K562 (cell line): ENCODE data around the gene EMID1. TPM values are rescaled to one million over a fixed set of nuclear protein-coding genes. Genes with fewer than 3 reads are reported as not detected.

Source experiments
- JUND ChIP-seq, 2 experiments: IDR thresholded peaks; 2 replicates in 1 of 2; 3 replicates in 1 of 2; pipeline ENCODE4 v1.6.1; 2011; ENCODE audit warnings: borderline replicate concordance in 2 of 2, low read depth in 2 of 2, low read length in 2 of 2, improper control_type of control experiment in 1 of 2, missing biosample characterization in 1 of 2, missing genetic modification characterization in 1 of 2, missing genetic modification reagents in 1 of 2
- KAT8 ChIP-seq: fragments of 450-650 bp; IDR thresholded peaks from 2 replicates; pipeline ENCODE4 v1.6.1; 2016; ENCODE audit warnings: low read depth, mild to moderate bottlenecking
- SETDB1 ChIP-seq: IDR thresholded peaks from one replicate; pipeline ENCODE4 v1.6.1; 2012; ENCODE audit warnings: low read length, control low read depth, inconsistent platforms
- TEAD1 ChIP-seq, 2 experiments: fragments of 450-650 bp in 1 of 2; sonication (generic) in 1 of 2; formaldehyde crosslinking; IDR thresholded peaks; 2 replicates each; pipeline versions ENCODE4 v1.4.0 to v1.8.0; 2020 to 2022; ENCODE audit warnings: mild to moderate bottlenecking in 2 of 2, missing genetic modification reagents in 1 of 2
- polyA plus RNA-seq, 8 experiments: library from polyadenylated mRNA; depleted of rRNA in 4 of 8; stranded (reverse) in 5 of 8; unstranded in 3 of 8; fragments of >200 nt; fragmentation: Nextera tagmentation in 2 of 8; fragmentation: Illumina TruSeq in 1 of 8; extraction: Ambion mirVana in 2 of 8; extraction: Trizol in 1 of 8; gene quantifications; 2 replicates each; pipeline versions ENCODE4 v1.2.1 to v1.2.3, GENCODE V29; 2011 to 2014; ENCODE audit warnings: inconsistent platforms in 1 of 8, missing spikeins in 1 of 8
- total RNA-seq, 7 experiments: library from RNA; depleted of rRNA in 6 of 7; stranded (reverse); fragments of >200 nt in 6 of 7; fragmentation: Illumina TruSeq in 2 of 7; extraction: Trizol in 2 of 7; gene quantifications; 2 replicates each; pipeline versions ENCODE4 v1.2.1 to v1.2.3, GENCODE V29; 2011 to 2021; ENCODE audit warnings: low replicate concordance in 1 of 7
- TF ChIP-seq, protein P1 (sequence below): fragments of 450-650 bp; IDR thresholded peaks from 2 replicates; pipeline ENCODE4 v1.6.1; 2016; ENCODE audit warnings: mild to moderate bottlenecking
- TF ChIP-seq, protein P2 (sequence below): fragments of 250-450 bp; sonication (Bioruptor Pico); IDR thresholded peaks from 2 replicates; pipeline ENCODE4 v1.4.0; 2020; ENCODE audit warnings: mild to moderate bottlenecking, moderate library complexity
- TF ChIP-seq, protein P3 (sequence below): sonication (generic); formaldehyde crosslinking; IDR thresholded peaks from 2 replicates; pipeline ENCODE4 v1.8.1; 2022; ENCODE audit warnings: missing genetic modification reagents

EMID1 gene
- total and polyA plus RNA-seq, 9 of the 15 experiments (the other 6 are each of a cell fraction or from before 2014, with no cell fraction given) = 0.15 to 7.2 (median 2.7) TPM

DNA sequence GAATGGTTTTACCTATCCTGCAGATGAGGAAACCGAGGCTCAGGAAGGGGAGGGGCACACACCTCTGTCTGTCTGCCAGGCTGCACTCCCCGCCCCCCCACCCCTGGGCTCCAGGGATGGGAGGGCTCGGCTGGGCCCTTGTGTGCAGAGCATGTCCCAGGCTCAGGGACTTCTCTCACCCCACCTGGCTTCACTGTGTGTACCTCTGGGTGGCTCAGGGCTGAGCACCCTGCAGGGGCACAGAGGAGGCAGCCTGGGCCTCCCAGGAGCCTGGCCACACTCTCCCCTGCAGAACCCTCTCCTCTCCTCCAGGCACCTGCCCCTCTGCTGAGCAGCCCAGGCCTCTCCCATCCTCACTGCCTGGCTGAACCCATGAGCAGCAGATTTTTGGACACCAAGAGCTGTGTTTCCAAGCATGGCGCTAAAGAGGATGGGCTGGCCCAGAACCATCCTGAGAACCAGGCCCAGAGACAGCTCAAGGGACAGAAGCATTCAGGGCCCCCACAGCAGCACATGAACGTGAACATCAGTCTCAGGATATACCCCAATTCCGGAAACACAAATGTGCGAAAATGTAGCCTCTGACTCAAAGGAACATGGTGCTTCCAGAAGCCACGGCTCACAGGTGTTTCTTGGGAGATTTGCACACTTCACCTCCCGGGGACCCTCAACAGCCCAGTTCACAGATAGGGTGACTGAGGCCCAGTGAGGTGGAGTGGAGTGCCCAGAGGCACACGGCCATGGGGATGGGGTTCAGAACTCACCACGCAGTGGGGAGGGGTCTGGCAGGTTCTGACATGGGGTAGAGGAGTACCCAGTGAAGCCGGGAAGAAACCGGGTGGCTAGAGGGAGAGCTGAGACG, 10.5 kb downstream of the EMID1 start (continued):
- TF ChIP-seq, protein P1, sequence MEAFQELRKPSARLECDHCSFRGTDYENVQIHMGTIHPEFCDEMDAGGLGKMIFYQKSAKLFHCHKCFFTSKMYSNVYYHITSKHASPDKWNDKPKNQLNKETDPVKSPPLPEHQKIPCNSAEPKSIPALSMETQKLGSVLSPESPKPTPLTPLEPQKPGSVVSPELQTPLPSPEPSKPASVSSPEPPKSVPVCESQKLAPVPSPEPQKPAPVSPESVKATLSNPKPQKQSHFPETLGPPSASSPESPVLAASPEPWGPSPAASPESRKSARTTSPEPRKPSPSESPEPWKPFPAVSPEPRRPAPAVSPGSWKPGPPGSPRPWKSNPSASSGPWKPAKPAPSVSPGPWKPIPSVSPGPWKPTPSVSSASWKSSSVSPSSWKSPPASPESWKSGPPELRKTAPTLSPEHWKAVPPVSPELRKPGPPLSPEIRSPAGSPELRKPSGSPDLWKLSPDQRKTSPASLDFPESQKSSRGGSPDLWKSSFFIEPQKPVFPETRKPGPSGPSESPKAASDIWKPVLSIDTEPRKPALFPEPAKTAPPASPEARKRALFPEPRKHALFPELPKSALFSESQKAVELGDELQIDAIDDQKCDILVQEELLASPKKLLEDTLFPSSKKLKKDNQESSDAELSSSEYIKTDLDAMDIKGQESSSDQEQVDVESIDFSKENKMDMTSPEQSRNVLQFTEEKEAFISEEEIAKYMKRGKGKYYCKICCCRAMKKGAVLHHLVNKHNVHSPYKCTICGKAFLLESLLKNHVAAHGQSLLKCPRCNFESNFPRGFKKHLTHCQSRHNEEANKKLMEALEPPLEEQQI = no peak
- TF ChIP-seq, protein P2, sequence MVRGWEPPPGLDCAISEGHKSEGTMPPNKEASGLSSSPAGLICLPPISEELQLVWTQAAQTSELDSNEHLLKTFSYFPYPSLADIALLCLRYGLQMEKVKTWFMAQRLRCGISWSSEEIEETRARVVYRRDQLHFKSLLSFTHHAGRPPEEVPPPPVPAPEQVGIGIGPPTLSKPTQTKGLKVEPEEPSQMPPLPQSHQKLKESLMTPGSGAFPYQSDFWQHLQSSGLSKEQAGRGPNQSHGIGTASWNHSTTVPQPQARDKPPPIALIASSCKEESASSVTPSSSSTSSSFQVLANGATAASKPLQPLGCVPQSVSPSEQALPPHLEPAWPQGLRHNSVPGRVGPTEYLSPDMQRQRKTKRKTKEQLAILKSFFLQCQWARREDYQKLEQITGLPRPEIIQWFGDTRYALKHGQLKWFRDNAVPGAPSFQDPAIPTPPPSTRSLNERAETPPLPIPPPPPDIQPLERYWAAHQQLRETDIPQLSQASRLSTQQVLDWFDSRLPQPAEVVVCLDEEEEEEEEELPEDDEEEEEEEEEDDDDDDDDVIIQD (CRISPR knock-in tag) = no peak
- no peak for TF ChIP-seq TEAD1 (CRISPR knock-in tag; IDR thresholded peaks at IDR 0.05)
- no peak for TF ChIP-seq JUND (IDR thresholded peaks at IDR 0.05; ENCODE audit: borderline replicate concordance, low read depth, low read length)
- TF ChIP-seq JUND (tag; IDR thresholded peaks at IDR 0.05; ENCODE audit: borderline replicate concordance, low read depth, low read length) = no peak
- TF ChIP-seq, protein P3, sequence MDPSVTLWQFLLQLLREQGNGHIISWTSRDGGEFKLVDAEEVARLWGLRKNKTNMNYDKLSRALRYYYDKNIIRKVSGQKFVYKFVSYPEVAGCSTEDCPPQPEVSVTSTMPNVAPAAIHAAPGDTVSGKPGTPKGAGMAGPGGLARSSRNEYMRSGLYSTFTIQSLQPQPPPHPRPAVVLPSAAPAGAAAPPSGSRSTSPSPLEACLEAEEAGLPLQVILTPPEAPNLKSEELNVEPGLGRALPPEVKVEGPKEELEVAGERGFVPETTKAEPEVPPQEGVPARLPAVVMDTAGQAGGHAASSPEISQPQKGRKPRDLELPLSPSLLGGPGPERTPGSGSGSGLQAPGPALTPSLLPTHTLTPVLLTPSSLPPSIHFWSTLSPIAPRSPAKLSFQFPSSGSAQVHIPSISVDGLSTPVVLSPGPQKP (CRISPR knock-in tag) = no peak
- TF ChIP-seq KAT8 = no peak
- TF ChIP-seq SETDB1 = no peak
